GM19455 (cell line): Measurements from ENCODE around the gene S100A13.

Experiments used
- ATAC-seq: cut with Tn5 transposase; IDR thresholded peaks from one replicate; pipeline ENCODE4 v1.9.1; 2021; ENCODE audit not compliant: unreplicated experiment

Gene S100A13

GRCh38 chr1:153628638-153629342 is 1.5 kb upstream of the S100A13 start:
- no peak for ATAC-seq

GRCh38 chr1:153627715-153628626 is 666 bp upstream of the S100A13 start, which contains the start of gene S100A1:
TSS of gene S100A1 (plus strand) at chr1:153628434. CDS start at chr1:153630522, 2,088 bp downstream.
- ATAC-seq: no peak

GRCh38 chr1:153626477-153626903 is 815 bp downstream of the S100A13 start:
- ATAC-seq: no peak

GRCh38 chr1:153624965-153625611 is 2.2 kb downstream of the S100A13 start:
- ATAC-seq: no peak

DNA sequence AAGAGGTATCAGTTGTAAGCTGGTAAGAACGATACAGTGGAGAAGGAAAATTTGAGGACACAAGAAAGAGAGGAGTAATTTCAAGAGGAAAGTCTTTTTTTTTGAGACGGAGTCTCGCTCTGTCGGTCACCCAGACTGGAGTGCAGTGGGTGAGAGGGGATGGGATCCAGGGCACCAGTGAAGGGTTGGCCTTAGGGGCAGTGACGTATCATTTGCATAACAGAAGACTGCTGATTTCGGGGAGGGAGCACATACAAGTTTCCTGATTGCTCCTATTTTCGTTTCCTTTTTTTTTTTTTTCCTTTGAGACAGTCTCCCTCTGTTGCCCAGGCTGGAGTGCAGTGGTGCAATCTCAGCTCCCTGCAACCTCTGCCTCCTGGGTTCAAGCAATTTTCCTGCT is 4.2 kb downstream of the S100A13 start:
- ATAC-seq: no peak

GRCh38 chr1:153619171-153619570 is 8.1 kb downstream of the S100A13 start:
- no peak for ATAC-seq

- ATAC-seq: no peak
These were observed 9.6 kb downstream of the S100A13 start for GRCh38 chr1:153617663-153618062.

GRCh38 chr1:153616917-153617311 is 10.4 kb downstream of the S100A13 start:
- no peak for ATAC-seq

DNA sequence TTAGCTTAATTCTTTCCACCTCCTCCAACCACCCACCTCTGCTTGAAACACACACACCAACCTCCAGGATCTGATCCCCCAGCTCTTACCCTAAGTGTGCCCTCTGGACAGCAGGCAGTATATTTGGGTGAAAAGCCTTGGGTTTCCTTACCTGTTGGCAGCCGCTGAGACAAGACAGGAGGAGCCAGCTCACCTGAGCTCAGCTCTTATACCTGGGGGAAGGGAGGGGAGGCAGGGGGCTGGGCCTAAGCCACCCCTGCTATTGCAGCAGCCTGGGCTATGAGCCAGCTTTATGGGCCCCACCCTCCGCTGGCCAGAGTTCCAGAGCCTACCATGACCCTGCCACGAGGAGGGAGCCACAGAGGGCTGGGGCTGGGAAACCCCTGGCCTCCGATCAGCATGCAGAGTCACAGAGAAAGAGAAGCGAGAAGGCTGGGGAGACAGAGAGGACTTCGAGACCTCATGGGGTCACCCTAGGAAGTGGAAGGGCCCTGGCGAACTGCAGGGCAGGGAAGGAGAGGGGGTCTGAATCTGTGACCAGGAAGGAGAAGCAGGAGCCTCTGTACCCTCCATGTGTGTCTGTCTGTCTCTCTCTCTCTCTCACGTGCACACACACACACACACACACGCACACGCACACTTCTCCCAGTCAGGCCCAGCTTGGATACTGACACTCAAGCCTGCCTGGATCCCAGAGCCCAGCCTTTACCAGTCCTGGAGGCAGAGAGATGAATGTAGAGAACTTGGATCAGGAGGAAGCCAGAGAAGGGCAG is 11.0 kb downstream of the S100A13 start, which contains the start of gene S100A14:
TSS of gene S100A14 (minus strand) at position 182 of the 773 bp plus-strand sequence. CDS start 467 bp downstream, outside the sequence.
- ATAC-seq: no peak

- ATAC-seq: no peak
These were observed 11.9 kb downstream of the S100A13 start for GRCh38 chr1:153615406-153615805.

GRCh38 chr1:153614906-153615305 is 12.4 kb downstream of the S100A13 start:
- ATAC-seq: no peak

DNA sequence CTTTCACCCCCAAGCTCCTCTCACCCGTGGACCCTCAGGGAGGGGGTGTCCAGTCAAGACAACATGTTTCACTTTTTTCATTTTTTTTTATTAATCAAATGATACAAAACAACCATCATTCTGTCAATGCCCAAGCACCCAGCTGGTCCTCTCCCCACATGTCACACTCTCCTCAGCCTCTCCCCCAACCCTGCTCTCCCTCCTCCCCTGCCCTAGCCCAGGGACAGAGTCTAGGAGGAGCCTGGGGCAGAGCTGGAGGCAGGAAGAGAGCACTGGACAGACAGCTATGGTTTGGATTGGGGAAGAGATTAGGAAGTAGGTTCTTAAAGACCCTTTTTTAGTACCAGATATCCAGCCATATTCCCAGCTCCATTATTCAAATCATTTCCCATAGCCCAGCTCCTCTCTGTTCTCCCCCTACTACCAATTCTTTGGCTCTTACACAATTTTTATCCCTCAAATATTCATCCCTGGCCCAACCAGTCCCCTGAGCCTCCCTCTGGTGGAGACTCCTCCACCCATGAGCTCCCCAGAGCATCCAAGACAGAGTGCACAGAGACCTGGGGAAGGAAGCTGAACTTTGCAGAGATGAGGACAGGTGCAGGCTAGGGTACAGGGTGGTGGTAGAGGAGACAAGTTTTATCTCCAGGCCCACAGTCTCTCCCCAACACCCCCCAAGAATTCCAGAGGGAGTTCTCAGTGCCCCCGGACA is 13.0 kb downstream of the S100A13 start:
- no peak for ATAC-seq

GRCh38 chr1:153613406-153613805 is 13.9 kb downstream of the S100A13 start:
- ATAC-seq: no peak

- no peak for ATAC-seq
These were observed 14.5 kb downstream of the S100A13 start, which contains the start of gene S100A16 for GRCh38 chr1:153612755-153613331. TSS of gene S100A16 (minus strand) at chr1:153613137. CDS start at chr1:153608151, 4,986 bp downstream.

DNA sequence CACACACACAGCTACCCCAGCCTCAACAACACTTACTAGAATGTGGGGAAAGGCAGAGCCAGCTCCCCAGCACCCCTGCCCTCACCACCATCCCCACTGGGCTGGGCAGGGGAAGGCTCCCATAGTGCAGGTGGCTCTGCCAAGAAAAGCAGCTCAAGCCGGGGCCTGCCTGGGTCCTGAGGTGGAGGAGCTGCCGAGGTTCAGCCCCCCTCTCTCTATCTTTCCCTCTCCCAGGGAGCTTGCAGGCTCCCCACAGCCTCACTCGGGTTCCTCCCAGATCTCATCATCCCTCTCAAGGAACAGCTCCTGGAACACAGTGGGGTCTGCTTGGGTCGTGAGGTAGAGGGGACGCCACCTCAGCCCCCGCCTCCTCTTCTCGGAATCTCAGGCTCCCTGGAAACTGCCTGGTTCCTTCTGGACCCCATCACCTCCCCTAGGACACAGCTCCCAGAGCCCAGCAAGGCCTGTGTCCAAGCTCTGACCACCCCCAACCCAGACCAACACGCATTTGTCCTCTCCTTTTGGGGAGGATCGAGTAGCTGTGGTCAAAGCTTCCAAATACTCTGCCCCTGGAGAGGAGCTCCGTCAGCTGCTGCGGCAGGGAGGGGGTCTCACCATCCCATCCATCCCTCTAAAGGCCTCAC is 15.1 kb downstream of the S100A13 start:
- no peak for ATAC-seq

GRCh38 chr1:153611356-153611755 is 15.9 kb downstream of the S100A13 start:
- ATAC-seq: no peak

DNA sequence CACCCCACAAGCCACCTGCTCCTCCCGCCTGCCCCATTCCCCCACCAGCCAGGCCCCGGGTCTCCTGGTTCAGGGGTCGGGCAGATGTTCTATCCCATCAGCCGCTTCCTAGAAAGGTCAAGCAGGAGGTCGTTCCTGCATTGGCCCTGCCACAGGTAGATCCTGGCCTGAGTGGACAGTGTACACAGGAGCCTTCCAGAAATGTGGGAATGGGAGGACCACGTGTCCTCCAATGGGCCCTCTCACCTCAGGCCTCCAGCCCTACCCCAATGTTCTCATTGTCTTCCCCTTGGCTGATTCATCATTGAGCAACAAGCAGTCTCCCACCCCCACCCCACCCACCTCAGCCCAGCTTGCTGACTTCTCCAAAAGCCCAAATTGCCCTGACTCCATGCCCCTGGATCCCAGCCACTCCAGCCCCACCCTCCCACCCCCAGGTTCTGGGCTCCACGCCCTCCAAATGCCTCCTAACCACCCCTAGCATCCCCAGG is 16.4 kb downstream of the S100A13 start:
- no peak for ATAC-seq

DNA sequence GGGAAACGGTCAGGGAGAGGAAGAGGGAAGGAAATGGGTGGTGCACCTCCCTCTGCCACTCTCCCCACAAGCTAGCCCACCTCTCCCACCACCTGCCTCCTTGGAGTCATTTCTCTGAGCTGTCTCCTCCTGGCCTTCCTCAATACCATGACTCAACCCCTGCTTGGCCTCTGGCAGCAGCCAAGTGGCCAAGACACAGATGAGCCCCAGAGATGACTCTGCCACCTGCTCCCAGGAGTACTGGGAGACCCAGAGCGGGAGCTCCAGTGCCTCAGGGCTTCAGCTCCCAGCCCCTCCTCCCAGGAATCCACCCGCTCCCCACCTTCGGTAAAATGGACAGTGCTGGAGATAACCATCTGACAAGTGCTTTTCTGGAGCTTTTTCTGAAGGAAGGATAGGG is 17.0 kb downstream of the S100A13 start:
- ATAC-seq: no peak

GRCh38 chr1:153609585-153609907 is 17.8 kb downstream of the S100A13 start:
- no peak for ATAC-seq
